LNCaP clone FGC (cell line): ENCODE measurements around the gene SLC9B2.

ENCODE experiments used
- DNase-seq: peaks from one replicate; pipeline ENCODE4 v3.0.0-alpha.2; 2011; ENCODE audit warnings: low read depth
- H3K4me3 ChIP-seq: 2 replicates; pipeline ENCODE4 v1.5.1; 2011; ENCODE audit warnings: mild to moderate bottlenecking, low read depth, low read length, control low read depth
- CTCF ChIP-seq: IDR thresholded peaks from 2 replicates; pipeline ENCODE4 v1.5.1; 2012; ENCODE audit warnings: mild to moderate bottlenecking; ENCODE audit not compliant: control insufficient read depth, insufficient read depth; ENCODE audit errors: extremely low read depth

SLC9B2 gene

GRCh38 chr4:103060453-103061148, 16.0 kb downstream of the SLC9B2 start:
- H3K4me3 ChIP-seq: no peak overlapping the region
- no peak for TF ChIP-seq CTCF

GRCh38 chr4:103054030-103054429, 22.5 kb downstream of the SLC9B2 start:
- TF ChIP-seq CTCF: no peak
- DNase-seq: no peak
- no peak overlapping the region for H3K4me3 ChIP-seq

More at GRCh38 chr4:103060453-103061148, 16.0 kb downstream of the SLC9B2 start:
- no peak for DNase-seq

- no peak for TF ChIP-seq CTCF
- H3K4me3 ChIP-seq: no peak overlapping the region
- no peak for DNase-seq
These were observed 23.8 kb downstream of the SLC9B2 start for GRCh38 chr4:103052779-103053178.

DNA sequence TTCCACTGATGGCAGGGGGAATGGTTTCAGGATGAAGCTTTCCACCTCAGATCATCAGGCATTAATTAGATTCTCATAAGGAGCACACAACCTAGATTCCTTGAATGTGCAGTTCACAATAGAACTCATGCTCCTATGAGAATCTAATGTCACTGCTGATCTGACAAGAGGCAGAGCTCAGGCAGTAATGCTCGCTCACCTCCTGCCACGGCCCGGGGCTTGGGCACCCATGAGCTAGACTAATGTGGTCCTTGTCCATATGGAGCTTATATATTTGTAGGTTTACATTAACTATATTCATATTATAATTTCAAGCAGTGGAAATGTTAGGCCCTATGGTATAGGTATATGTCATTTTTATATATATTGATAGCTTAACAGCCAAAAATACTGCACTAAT, 24.4 kb downstream of the SLC9B2 start:
- no peak for DNase-seq
- H3K4me3 ChIP-seq: no peak overlapping the region
- no peak for TF ChIP-seq CTCF

DNA sequence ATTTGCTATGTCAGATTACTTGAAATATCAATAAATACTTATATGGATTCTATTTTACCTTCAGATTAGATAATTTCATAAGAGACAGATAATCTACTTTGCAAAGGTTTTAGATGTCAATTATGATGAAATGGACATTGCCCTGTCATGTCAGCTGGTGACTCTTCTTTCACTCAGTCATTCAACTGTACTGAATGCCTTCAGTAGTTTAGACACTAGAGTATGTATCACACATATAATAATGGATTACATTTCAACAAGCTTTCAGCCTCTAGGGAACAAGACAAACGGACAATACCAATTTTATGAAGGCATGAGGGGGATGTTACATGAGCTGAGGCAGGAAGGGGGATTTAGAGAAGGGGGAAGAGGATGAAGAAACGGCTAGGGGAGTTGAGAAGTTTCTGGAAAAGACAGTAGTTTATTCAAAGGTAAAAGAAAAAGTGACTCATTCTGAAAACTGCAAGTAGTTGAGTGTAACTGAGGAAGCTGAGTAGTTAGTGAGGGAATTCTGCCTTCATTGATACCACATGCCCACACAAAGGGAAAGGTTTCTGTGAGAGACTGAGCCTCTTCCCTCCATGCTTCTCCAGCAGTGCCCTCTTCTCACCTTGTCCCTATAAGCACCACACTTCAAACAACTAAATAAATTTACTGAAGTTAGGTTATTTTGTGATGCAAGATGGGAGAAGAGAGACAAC, 25.7 kb downstream of the SLC9B2 start:
- TF ChIP-seq CTCF: no peak
- DNase-seq: no peak

GRCh38 chr4:103046416-103047290, 29.9 kb downstream of the SLC9B2 start:
- TF ChIP-seq CTCF: peak; percentile 54
- DNase-seq: no peak
- H3K4me3 ChIP-seq: no peak overlapping the region

More for the DNA sequence above, 25.7 kb downstream of the SLC9B2 start:
- no peak overlapping the region for H3K4me3 ChIP-seq
